ENCODE measurements around the gene ULK3. TPM values are rescaled to one million over a fixed set of nuclear protein-coding genes. Genes with fewer than 3 reads are reported as not detected.

The ULK3 gene
- total RNA-seq, 1 donor from 2014 or later: 37.3 TPM

- Mint-ChIP-seq H3K4me3 (ENCODE audit: low read depth) (no peak overlapping the region), H3K9me3 (ENCODE audit: low read depth) (no peaks in the 10 kb centered on the region), H3K4me1 (ENCODE audit: low read depth) (no peaks in the 10 kb centered on the region), H3K27me3 (no peaks in the 10 kb centered on the region), H3K27ac (peak overlapping the region; percentile 60), H3K36me3 (ENCODE audit: insufficient read depth) (peaks cover 9% of the 10 kb centered on the region)
- TF ChIP-seq, protein P1, sequence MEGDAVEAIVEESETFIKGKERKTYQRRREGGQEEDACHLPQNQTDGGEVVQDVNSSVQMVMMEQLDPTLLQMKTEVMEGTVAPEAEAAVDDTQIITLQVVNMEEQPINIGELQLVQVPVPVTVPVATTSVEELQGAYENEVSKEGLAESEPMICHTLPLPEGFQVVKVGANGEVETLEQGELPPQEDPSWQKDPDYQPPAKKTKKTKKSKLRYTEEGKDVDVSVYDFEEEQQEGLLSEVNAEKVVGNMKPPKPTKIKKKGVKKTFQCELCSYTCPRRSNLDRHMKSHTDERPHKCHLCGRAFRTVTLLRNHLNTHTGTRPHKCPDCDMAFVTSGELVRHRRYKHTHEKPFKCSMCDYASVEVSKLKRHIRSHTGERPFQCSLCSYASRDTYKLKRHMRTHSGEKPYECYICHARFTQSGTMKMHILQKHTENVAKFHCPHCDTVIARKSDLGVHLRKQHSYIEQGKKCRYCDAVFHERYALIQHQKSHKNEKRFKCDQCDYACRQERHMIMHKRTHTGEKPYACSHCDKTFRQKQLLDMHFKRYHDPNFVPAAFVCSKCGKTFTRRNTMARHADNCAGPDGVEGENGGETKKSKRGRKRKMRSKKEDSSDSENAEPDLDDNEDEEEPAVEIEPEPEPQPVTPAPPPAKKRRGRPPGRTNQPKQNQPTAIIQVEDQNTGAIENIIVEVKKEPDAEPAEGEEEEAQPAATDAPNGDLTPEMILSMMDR (IDR thresholded peaks at IDR 0.05; ENCODE audit: unreplicated experiment): no peak
- no peak for DNase-seq (ENCODE audit: low spot score, unreplicated experiment)
Measured at GRCh38 chr15:74804935-74805334, 38.0 kb downstream of the ULK3 start.

DNA sequence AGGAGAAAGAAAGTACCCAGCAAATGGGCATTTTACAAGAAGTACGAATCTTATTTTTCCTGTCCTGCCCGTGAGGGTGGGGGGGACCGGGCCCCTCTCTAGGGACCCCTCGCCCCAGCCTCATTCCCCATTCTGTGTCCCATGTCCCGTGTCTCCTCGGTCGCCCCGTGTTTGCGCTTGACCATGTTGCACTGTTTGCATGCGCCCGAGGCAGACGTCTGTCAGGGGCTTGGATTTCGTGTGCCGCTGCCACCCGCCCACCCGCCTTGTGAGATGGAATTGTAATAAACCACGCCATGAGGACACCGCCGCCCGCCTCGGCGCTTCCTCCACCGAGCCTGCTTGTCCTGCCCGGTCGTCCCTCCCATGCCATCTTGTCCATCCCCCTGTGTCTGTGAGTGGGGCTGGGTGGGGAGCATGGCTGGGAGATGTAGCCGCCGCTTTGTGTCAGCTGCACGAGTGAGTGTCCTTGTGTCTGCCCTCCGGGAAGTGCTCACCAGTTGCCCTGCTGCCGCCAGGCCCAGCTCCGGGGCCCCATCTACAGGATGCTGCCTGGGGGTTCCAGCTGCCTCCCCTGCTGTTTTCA is 40.0 kb downstream of the ULK3 start:
- Mint-ChIP-seq H3K9me3 (ENCODE audit: low read depth) (no peaks in the 10 kb centered on the region), H3K4me3 (ENCODE audit: low read depth) (no peak overlapping the region), H3K36me3 (ENCODE audit: insufficient read depth) (peaks cover 9% of the 10 kb centered on the region), H3K27ac (no peak overlapping the region), H3K27me3 (no peaks in the 10 kb centered on the region), H3K4me1 (ENCODE audit: low read depth) (no peaks in the 10 kb centered on the region)
- TF ChIP-seq, protein P1 (IDR thresholded peaks at IDR 0.05; ENCODE audit: unreplicated experiment): no peak
- no peak for DNase-seq (ENCODE audit: low spot score, unreplicated experiment)

- Mint-ChIP-seq H3K36me3 (ENCODE audit: insufficient read depth) (peaks cover 9% of the 10 kb centered on the region), H3K27ac (no peak overlapping the region), H3K27me3 (no peaks in the 10 kb centered on the region), H3K9me3 (ENCODE audit: low read depth) (no peaks in the 10 kb centered on the region), H3K4me3 (ENCODE audit: low read depth) (no peak overlapping the region), H3K4me1 (ENCODE audit: low read depth) (no peaks in the 10 kb centered on the region)
- TF ChIP-seq, protein P1 (IDR thresholded peaks at IDR 0.05; ENCODE audit: unreplicated experiment): no peak
- DNase-seq (ENCODE audit: low spot score, unreplicated experiment): no peak
Measured at GRCh38 chr15:74802290-74802689, 40.7 kb downstream of the ULK3 start.

GRCh38 chr15:74801311-74801997 is 41.5 kb downstream of the ULK3 start:
- Mint-ChIP-seq H3K9me3 (ENCODE audit: low read depth) (no peaks in the 10 kb centered on the region), H3K4me1 (ENCODE audit: low read depth) (no peaks in the 10 kb centered on the region), H3K4me3 (ENCODE audit: low read depth) (no peak overlapping the region), H3K27ac (no peak overlapping the region), H3K36me3 (ENCODE audit: insufficient read depth) (peaks cover 9% of the 10 kb centered on the region), H3K27me3 (no peaks in the 10 kb centered on the region)
- no peak for DNase-seq (ENCODE audit: low spot score, unreplicated experiment)
- TF ChIP-seq, protein P1 (IDR thresholded peaks at IDR 0.05; ENCODE audit: unreplicated experiment): no peak

DNA sequence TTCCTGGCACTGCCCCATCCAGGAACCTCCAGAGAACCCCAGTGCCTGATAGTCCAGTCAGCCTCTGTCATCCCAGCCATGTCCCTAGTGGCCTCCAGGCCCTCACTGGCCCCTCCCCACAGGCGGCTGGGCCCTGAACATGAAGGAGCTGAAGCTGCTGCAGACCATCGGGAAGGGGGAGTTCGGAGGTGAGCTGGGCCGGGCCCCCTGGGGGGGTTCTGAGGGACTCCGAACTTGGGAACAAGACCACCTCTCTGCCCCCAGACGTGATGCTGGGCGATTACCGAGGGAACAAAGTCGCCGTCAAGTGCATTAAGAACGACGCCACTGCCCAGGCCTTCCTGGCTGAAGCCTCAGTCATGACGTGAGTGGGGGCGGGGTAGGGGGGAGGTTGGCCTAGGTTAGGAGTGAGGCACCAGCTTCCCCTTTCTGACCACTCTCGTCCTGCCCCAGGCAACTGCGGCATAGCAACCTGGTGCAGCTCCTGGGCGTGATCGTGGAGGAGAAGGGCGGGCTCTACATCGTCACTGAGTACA is 42.3 kb downstream of the ULK3 start:
- H3K9me3 Mint-ChIP-seq (ENCODE audit: low read depth): no peaks in the 10 kb centered on the region
- no peak for DNase-seq (ENCODE audit: low spot score, unreplicated experiment)
- H3K27me3 Mint-ChIP-seq: no peaks in the 10 kb centered on the region
- no peak overlapping the region for H3K27ac Mint-ChIP-seq
- H3K36me3 Mint-ChIP-seq (ENCODE audit: insufficient read depth): peaks cover 9% of the 10 kb centered on the region
- TF ChIP-seq, protein P1 (IDR thresholded peaks at IDR 0.05; ENCODE audit: unreplicated experiment): no peak
- H3K4me1 Mint-ChIP-seq (ENCODE audit: low read depth): no peaks in the 10 kb centered on the region
- no peak overlapping the region for H3K4me3 Mint-ChIP-seq (ENCODE audit: low read depth)
